ENCODE results near the gene UBALD1. TPM values are rescaled to one million over a fixed set of nuclear protein-coding genes. Genes with fewer than 3 reads are reported as not detected.

The UBALD1 gene
- polyA plus RNA-seq, 5 donors: 10.2 to 34.0 (median 18.5) TPM

- no peak for DNase-seq
These were observed 4.1 kb upstream of the UBALD1 start for GRCh38 chr16:4618645-4619418.

GRCh38 chr16:4617880-4618279 lies 3.2 kb upstream of the UBALD1 start:
- DNase-seq: no peak

- DNase-seq: peak; percentile 99
These were observed 1.5 kb upstream of the UBALD1 start for GRCh38 chr16:4616047-4616811.

- no peak for DNase-seq
These were observed 827 bp upstream of the UBALD1 start for GRCh38 chr16:4615384-4616046.

- DNase-seq: peak in 1 of 2 donors; percentile 33
These were observed 785 bp downstream of the UBALD1 start for GRCh38 chr16:4613636-4614570.

- no peak for DNase-seq
These were observed 1.6 kb downstream of the UBALD1 start for GRCh38 chr16:4612977-4613635.

GRCh38 chr16:4612474-4612931 lies 2.2 kb downstream of the UBALD1 start:
- DNase-seq: no peak

GRCh38 chr16:4611337-4612021 lies 3.2 kb downstream of the UBALD1 start:
- DNase-seq: no peak

GRCh38 chr16:4610011-4611005 lies 4.4 kb downstream of the UBALD1 start:
- DNase-seq: no peak

- no peak for DNase-seq
These were observed 5.3 kb downstream of the UBALD1 start for GRCh38 chr16:4609200-4610010.

GRCh38 chr16:4608704-4608980 lies 6.0 kb downstream of the UBALD1 start:
- no peak for DNase-seq

GRCh38 chr16:4607841-4608703 lies 6.6 kb downstream of the UBALD1 start:
- no peak for DNase-seq

- DNase-seq: no peak
These were observed 8.3 kb downstream of the UBALD1 start for GRCh38 chr16:4606354-4606753.

- no peak for DNase-seq
These were observed 10.3 kb downstream of the UBALD1 start for GRCh38 chr16:4604401-4604800.

- DNase-seq: no peak
These were observed 11.0 kb downstream of the UBALD1 start for GRCh38 chr16:4603624-4604170.

GRCh38 chr16:4602331-4602730 lies 12.4 kb downstream of the UBALD1 start:
- DNase-seq: no peak

GRCh38 chr16:4601864-4602186 lies 12.9 kb downstream of the UBALD1 start:
- no peak for DNase-seq
